Fibroblast of lung (primary cell): ENCODE data around the gene SYNJ2. TPM values are rescaled to one million over a fixed set of nuclear protein-coding genes. Genes with fewer than 3 reads are reported as not detected.

Experiments used
- DNase-seq, 2 donors: peaks; one replicate each; pipeline versions ENCODE4 v3.0.0 to v3.0.0-alpha.2; 2010; ENCODE audit warnings: low read depth in 2 of 2
- H2AFZ ChIP-seq: 2 replicates; pipeline ENCODE4 v1.5.1; 2012; ENCODE audit warnings: low read length, control low read depth, inconsistent platforms
- H3K27ac ChIP-seq: 2 replicates; pipeline ENCODE4 v1.5.1; 2011; ENCODE audit warnings: low read length, control low read depth; ENCODE audit not compliant: insufficient read depth
- H3K27me3 ChIP-seq: 2 replicates; pipeline ENCODE4 v1.5.1; 2011; ENCODE audit warnings: mild to moderate bottlenecking, low read length; ENCODE audit not compliant: control insufficient read depth, insufficient read depth
- H3K36me3 ChIP-seq: 2 replicates; pipeline ENCODE4 v1.5.1; 2011; ENCODE audit warnings: low read length; ENCODE audit not compliant: control insufficient read depth, insufficient read depth
- H3K4me1 ChIP-seq: 2 replicates; pipeline ENCODE4 v1.5.1; 2011; ENCODE audit warnings: low read length; ENCODE audit not compliant: control insufficient read depth, insufficient read depth; ENCODE audit errors: extremely low read depth
- H3K4me2 ChIP-seq: 2 replicates; pipeline ENCODE4 v1.5.1; 2011; ENCODE audit warnings: low read length, control low read depth; ENCODE audit not compliant: insufficient read depth; ENCODE audit errors: extremely low read depth
- H3K4me3 ChIP-seq, 4 experiments: fragments of 200-600 bp in 1 of 4; sonication (generic) in 1 of 4; replicated peaks in 1 of 4; 2 replicates each; pipeline ENCODE4 v1.5.1; 2011 to 2016; ENCODE audit warnings: low read length in 4 of 4, low read depth in 3 of 4, mild to moderate bottlenecking in 3 of 4, control low read depth in 2 of 4, inconsistent platforms in 1 of 4, mixed read lengths in 1 of 4; ENCODE audit not compliant: insufficient read depth in 1 of 4; ENCODE audit errors: control extremely low read depth in 1 of 4
- H3K79me2 ChIP-seq: 2 replicates; pipeline ENCODE4 v1.5.1; 2012; ENCODE audit warnings: mild to moderate bottlenecking, low read length, inconsistent platforms; ENCODE audit not compliant: control insufficient read depth, insufficient read depth
- H3K9ac ChIP-seq: 2 replicates; pipeline ENCODE4 v1.5.1; 2011; ENCODE audit warnings: mild to moderate bottlenecking, low read length, control low read depth; ENCODE audit not compliant: insufficient read depth
- H3K9me3 ChIP-seq: 2 replicates; pipeline ENCODE4 v1.5.1; 2012; ENCODE audit warnings: low read depth, low read length; ENCODE audit not compliant: control insufficient read depth, insufficient read depth
- H4K20me1 ChIP-seq: 2 replicates; pipeline ENCODE4 v1.5.1; 2011; ENCODE audit warnings: low read length; ENCODE audit not compliant: control insufficient read depth, insufficient read depth; ENCODE audit errors: extremely low read depth
- EZH2 ChIP-seq: IDR thresholded peaks from 2 replicates; pipeline ENCODE4 v1.5.1; 2012; ENCODE audit warnings: low read length, control low read depth, mild to moderate bottlenecking; ENCODE audit errors: missing control alignments
- polyA plus RNA-seq, 2 donors: library from polyadenylated mRNA; depleted of rRNA in 1 of 2; stranded (reverse) in 1 of 2; unstranded in 1 of 2; fragments of >200 nt; gene quantifications; 2 replicates each; pipeline ENCODE4 v1.2.1, GENCODE V29; 2011 to 2012; ENCODE audit warnings: missing spikeins in 1 of 2
- total RNA-seq: library from RNA; depleted of rRNA; stranded (reverse); fragments of >200 nt; gene quantifications from 2 replicates; pipeline ENCODE4 v1.2.1, GENCODE V29; 2014
- TF ChIP-seq, protein P1 (sequence below), 2 donors: IDR thresholded peaks in 1 of 2; conservative IDR thresholded peaks in 1 of 2; 1 replicate in 1 of 2; 2 replicates in 1 of 2; pipeline ENCODE4 v1.5.1; 2011 to 2012; ENCODE audit warnings: low read length in 2 of 2, control low read depth in 1 of 2, inconsistent platforms in 1 of 2, low read depth in 1 of 2, mild to moderate bottlenecking in 1 of 2

The SYNJ2 gene
- total and polyA plus RNA-seq, 2 donors (not counting 1 experiment from before 2014, with no cell fraction given) = 23.5 to 57.3 TPM

DNA sequence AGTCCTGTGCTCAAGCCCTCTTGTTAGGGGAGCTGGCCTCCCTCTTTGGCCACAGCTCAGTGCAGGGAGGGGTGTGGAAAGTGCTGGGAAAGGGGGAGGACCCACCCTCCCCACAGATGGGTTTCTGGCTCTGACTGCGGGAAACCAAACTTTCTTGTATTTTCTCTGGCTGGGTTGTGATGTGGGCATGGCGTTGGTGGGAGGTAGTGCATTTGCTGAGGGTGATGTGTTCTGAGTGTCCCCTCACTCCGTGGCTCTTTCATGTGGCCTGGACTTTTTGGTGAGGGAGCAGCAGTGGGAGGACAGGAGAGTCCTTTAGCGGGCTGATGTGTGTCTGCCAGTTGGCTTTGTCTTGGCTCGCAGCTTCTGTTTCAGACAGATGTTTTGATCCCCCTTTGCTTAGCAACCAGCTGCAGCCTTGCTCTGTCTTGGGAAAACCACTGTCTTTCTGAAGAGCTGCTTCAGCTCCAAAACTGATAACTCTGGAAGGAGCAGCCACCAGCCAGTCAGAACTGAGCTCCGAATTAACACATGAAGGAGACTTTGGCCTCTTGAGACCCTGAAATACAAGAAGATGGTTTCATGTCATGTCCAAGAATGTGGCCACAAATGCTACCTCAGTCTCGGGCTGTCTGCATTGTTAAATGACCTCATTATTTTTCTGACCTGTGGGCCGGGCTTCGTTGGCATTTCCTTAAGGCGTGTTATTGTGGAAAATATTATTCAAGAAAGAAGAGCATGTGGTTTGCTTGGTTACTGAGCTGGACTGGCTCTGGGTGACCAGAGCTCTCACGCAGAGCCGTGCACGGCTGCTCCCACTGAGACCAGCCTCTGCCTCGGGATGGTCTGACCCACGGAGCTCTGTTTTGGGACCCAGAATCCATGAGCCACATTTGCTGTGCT is 21.5 kb downstream of the SYNJ2 start:
- peak overlapping the region; percentile 74 for H3K4me2 ChIP-seq
- peak; percentile 89 to 97 for DNase-seq

DNA sequence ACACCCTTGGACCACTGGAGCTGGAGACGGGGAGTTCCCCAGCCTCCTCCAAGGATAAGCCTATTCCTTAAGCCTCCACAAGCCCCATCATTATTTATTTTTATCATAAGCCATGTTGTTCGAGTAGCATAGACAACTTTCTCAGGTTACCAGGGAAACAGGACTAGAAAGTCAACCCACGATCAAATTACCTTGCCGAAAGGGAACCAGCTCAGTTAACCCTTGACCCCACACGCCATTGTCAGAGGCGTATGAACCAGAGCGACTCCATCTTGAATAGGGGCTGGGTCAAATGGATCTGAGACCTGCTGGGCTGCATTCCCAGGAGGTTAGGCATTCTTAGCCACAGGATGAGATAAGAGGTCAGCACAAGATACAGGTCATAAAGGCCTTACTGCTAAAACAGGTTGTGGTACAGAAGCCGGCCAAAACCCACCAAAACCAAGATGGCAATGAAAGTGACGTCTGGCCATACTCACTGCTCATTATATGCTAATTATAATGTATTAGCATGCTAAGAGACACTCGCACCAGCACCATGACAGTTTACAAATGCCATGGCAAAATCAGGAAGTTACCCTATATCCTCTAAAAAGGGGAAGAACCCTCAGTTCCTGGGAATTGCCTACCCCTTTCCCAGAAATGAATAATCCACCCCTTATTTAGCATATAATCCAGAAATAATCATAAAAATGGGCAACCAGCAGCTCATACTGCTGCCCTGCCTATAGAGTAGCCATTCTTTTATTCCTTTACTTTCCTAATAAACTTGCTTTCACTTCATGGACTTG is 22.4 kb downstream of the SYNJ2 start:
- Histone ChIP-seq H4K20me1 (no peaks in the 10 kb centered on the region), H2AFZ (no peak overlapping the region), H3K36me3 (no peaks in the 10 kb centered on the region), H3K9ac (peak overlapping the region; percentile 48), H3K79me2 (peaks cover 83% of the 10 kb centered on the region), H3K9me3 (no peaks in the 10 kb centered on the region), H3K27me3 (no peaks in the 10 kb centered on the region), H3K4me2 (peak overlapping the region; percentile 74), H3K4me1 (peaks cover 46% of the 10 kb centered on the region), H3K27ac (peak overlapping the region; percentile 93), H3K4me3 (peak overlapping the region in 2 of 4 experiments; percentile 8 to 27)
- TF ChIP-seq EZH2 = no peak
- TF ChIP-seq, protein P1, sequence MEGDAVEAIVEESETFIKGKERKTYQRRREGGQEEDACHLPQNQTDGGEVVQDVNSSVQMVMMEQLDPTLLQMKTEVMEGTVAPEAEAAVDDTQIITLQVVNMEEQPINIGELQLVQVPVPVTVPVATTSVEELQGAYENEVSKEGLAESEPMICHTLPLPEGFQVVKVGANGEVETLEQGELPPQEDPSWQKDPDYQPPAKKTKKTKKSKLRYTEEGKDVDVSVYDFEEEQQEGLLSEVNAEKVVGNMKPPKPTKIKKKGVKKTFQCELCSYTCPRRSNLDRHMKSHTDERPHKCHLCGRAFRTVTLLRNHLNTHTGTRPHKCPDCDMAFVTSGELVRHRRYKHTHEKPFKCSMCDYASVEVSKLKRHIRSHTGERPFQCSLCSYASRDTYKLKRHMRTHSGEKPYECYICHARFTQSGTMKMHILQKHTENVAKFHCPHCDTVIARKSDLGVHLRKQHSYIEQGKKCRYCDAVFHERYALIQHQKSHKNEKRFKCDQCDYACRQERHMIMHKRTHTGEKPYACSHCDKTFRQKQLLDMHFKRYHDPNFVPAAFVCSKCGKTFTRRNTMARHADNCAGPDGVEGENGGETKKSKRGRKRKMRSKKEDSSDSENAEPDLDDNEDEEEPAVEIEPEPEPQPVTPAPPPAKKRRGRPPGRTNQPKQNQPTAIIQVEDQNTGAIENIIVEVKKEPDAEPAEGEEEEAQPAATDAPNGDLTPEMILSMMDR (conservative IDR thresholded peaks at IDR 0.05 in 1 of 2, IDR thresholded peaks at IDR 0.05 in 1 of 2; ENCODE audit: low read depth in 1 of 2, low read length in 2 of 2) = no peak
- no peak for DNase-seq

More for the DNA sequence above, 21.5 kb downstream of the SYNJ2 start:
- Histone ChIP-seq H2AFZ (no peak overlapping the region), H3K79me2 (peaks cover 83% of the 10 kb centered on the region), H3K9ac (peak overlapping the region; percentile 48), H3K27me3 (no peaks in the 10 kb centered on the region), H4K20me1 (no peaks in the 10 kb centered on the region), H3K4me3 (peak overlapping the region in 2 of 4 experiments; percentile 8 to 27), H3K9me3 (no peaks in the 10 kb centered on the region), H3K27ac (peak overlapping the region; percentile 93), H3K36me3 (no peaks in the 10 kb centered on the region), H3K4me1 (peaks cover 37% of the 10 kb centered on the region)
- TF ChIP-seq, protein P1 (conservative IDR thresholded peaks at IDR 0.05 in 1 of 2, IDR thresholded peaks at IDR 0.05 in 1 of 2; ENCODE audit: low read depth in 1 of 2, low read length in 2 of 2) = peak in 1 of 2 donors; percentile 1
- no peak for TF ChIP-seq EZH2

DNA sequence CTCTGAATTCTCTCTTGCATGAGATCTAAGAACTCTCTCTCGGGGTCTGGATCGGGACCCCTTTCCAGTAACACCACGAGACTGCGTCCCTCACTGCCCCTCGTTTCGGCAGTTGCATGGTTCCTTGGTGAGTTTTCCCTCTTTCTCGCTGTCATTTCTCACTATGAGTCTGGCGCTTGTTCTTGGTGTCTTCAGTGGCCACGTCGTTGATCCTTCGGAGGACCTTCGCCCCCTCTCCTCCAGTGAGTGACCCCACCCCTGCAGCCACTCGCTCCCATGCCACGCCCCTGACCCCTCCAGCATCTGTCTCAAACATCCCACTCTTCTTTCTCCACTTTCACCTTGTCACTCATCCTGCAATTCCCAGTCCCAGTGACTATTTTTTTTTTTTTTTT is 23.0 kb downstream of the SYNJ2 start:
- Histone ChIP-seq H4K20me1 (no peaks in the 10 kb centered on the region), H3K4me2 (no peak overlapping the region), H3K9me3 (no peaks in the 10 kb centered on the region), H3K4me1 (peaks cover 52% of the 10 kb centered on the region), H3K9ac (no peak overlapping the region), H3K27me3 (no peaks in the 10 kb centered on the region), H3K79me2 (peaks cover 82% of the 10 kb centered on the region), H3K27ac (peak overlapping the region; percentile 93), H2AFZ (no peak overlapping the region), H3K36me3 (no peaks in the 10 kb centered on the region), H3K4me3 (no peak overlapping the region)
- no peak for DNase-seq
- TF ChIP-seq EZH2 = no peak
- TF ChIP-seq, protein P1 (conservative IDR thresholded peaks at IDR 0.05 in 1 of 2, IDR thresholded peaks at IDR 0.05 in 1 of 2; ENCODE audit: low read depth in 1 of 2, low read length in 2 of 2) = no peak
